Measurements from ENCODE around the gene CACNA1H.
"Not testable (repeated sequence)": the region's sequence is repeated elsewhere in the genome, so short reads cannot be mapped to it uniquely, and the experiment has no call there.

Gene CACNA1H

GRCh38 chr16:1256874-1257322 lies 104.0 kb downstream of the CACNA1H start:
- DNase-seq: no peak

- no peak for DNase-seq
These were observed 104.8 kb downstream of the CACNA1H start for GRCh38 chr16:1257561-1258224.

- DNase-seq: no peak
These were observed 105.3 kb downstream of the CACNA1H start for GRCh38 chr16:1258225-1258600.

DNA sequence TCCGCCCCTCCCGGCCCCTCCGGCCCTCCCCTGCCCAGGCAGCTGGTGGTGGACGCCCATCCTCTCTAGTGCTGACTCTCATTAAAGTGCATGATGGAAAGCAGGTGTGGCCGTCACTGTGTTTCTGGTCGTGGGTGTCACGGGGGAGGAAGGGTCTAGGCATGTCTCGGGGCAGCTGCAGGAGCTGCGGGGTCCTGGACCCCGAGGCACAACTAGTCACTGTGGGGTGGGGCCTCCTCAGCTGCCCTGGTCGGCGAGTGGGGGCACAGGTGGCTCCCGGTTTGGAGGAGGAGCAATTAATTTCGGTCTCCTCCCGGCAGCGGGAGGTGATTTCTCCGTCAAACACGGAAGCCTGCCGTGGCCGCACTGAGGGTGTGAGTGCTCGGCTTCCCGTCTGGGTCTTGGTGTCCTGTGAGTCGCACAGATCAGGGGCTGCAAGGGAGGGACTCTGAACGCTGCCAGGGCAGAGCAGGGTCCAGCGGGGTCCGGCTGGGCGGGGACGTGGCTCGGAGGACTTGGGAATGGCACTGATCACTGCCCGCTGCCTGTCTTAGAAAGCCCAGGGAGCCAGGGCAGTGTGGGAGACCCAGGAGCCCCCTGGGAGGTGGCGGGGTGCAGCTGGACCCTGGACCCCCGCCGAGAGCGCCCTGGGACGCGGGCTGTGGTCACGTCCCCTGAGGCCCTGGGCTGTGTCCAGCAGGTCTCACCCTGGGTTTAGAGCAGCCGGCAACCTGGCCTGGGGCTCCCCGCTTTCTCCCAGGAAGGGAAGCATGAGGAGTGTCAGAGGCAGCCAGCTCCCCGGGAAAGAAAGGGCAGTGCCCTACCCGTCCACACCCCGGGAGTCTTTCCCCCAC lies 106.2 kb downstream of the CACNA1H start:
- DNase-seq: no peak

GRCh38 chr16:1259760-1260068 lies 106.8 kb downstream of the CACNA1H start:
- DNase-seq: no peak

- no peak for DNase-seq
These were observed 107.3 kb downstream of the CACNA1H start for GRCh38 chr16:1260101-1260680.

- DNase-seq: no peak
These were observed 108.4 kb downstream of the CACNA1H start for GRCh38 chr16:1261131-1261892.

DNA sequence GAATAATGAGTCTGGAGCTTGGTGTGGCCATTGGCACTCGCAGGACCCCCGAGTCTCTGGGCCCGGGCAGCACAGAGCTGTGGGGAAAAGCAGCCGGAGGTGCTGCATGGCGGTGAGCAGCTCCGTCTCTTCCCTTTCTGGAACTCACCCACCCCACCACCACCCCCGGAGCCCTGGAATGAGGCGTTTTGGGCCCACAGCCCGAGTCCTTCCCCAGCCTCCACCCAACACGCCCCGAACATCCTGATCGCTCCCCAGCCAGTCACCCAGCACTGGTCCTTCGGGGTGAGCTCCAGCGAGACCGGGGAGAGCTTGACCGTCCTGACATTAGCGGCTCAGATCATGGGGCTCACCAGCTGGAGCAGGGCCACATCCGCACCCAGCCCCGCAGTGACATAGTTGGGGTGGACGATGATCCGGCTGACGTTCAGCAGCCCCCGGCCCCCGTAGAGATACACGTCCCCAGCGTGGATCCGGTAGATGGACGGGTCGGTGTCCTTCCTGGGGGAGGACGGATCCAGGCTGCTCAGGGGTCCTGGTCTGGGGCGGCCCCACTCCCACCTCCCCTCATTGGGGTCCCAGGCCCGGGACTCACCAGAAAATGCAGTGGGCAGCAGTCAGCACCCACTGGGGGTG lies 109.4 kb downstream of the CACNA1H start:
- no peak for DNase-seq

GRCh38 chr16:1262846-1263221 lies 109.9 kb downstream of the CACNA1H start:
- no peak for DNase-seq

DNA sequence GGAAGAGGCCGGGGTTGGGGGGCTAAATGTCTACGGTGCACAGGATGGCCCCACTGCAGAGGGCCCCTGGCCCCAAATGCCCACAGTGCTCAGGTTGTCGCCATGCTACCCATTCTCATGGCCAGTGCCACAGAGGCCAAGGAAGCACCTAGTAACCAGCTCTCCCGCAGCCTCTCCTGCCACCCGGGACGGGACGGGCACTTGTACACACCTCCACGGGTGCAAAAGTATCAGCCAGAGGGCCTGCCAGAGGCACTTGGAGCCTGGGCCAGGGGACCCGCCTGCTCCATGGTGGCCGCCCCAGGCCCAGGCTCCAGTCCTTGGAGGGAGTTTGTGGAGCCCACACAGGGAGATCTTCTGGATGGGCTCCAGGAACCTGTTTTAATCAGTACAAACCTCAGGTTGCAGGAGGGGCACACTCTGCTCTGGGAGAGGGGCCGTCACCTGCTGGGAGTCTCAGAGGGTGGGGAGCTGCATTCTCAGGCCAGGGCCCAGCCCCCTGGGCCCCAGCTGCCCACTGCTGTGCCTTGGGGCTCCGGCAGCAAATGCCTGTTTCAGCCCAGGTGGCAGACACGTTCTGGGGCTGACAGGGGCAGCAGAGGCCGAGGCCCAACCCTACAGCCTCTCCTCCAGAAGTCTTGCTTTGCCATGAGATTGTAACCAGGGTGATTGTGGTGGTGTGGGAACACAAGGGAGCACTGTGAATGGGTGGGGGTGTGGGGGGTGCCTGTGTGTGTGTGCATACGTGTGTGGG lies 110.9 kb downstream of the CACNA1H start:
- no peak for DNase-seq

GRCh38 chr16:1264345-1265089 lies 111.6 kb downstream of the CACNA1H start:
- DNase-seq: no peak

- no peak for DNase-seq
These were observed 112.3 kb downstream of the CACNA1H start for GRCh38 chr16:1265090-1265630.

DNA sequence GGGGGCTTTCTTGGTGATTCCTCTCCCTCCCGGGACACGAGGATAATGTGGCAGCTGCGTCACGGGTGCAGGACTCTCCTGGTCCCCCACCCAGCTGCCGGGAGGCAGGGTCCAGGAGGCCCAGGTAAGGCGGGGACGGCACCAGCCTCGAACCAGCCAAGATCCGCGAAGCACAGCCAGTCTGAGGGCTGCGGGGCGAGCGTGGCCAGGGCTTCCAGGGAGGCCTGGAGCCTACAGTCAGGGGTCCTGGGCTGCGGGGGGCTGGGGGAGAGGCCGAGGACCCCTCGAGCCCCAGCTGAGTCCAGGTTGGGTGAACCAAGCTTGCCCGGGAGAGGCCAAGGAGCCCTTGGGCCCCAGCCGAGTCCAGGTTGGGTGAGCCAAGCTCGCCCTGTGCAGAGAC lies 112.9 kb downstream of the CACNA1H start:
- no peak for DNase-seq

- DNase-seq: not testable (repeated sequence)
These were observed 116.5 kb downstream of the CACNA1H start for GRCh38 chr16:1269418-1269817.

- DNase-seq: no peak
These were observed 118.4 kb downstream of the CACNA1H start for GRCh38 chr16:1271380-1271723.
